PC-3 (cell line): ENCODE measurements around the gene IL1RAP. TPM values are rescaled to one million over a fixed set of nuclear protein-coding genes. Genes with fewer than 3 reads are reported as not detected.

Source experiments
- ATAC-seq: fragments of 200-7000 bp; cut with Tn5 transposase; 2 replicates; pipeline ENCODE4 v1.9.1; 2020; ENCODE audit warnings: mild to moderate bottlenecking, moderate library complexity
- BruUV-seq: library from RNA; stranded (reverse); fragments of 400-500 nt; replicated peaks from 2 replicates; lab custom pipeline; 2021; lab: Mats Ljungman, UMichigan
- CTCF ChIA-PET: fragments of 300-600 bp; sonication (Branson Sonifier 250); formaldehyde crosslinking; loops from one replicate; lab custom pipeline; 2022; ENCODE audit warnings: antibody characterized with exemption; lab: Charles Lee
- POLR2A ChIA-PET: fragments of 300-600 bp; sonication (Branson Sonifier 250); formaldehyde crosslinking; loops from one replicate; lab custom pipeline; 2022; ENCODE audit warnings: antibody characterized with exemption; ENCODE audit not compliant: unreplicated experiment; lab: Charles Lee
- DNase-seq: peaks from one replicate; pipeline ENCODE4 v3.0.0-alpha.2; 2015
- H2AFZ ChIP-seq: fragments of 300-600 bp; sonication (generic); 2 replicates; pipeline ENCODE4 v1.6.0; 2016; ENCODE audit warnings: antibody characterized with exemption, low read length
- H3F3A ChIP-seq: fragments of 300-600 bp; sonication (generic); one replicate; pipeline ENCODE4 v1.6.0; 2017; ENCODE audit warnings: antibody characterized with exemption, low read length, control low read depth, mild to moderate bottlenecking; ENCODE audit not compliant: unreplicated experiment
- H3K27ac ChIP-seq: fragments of 300-600 bp; sonication (generic); 2 replicates; pipeline ENCODE4 v1.5.1; 2016; ENCODE audit warnings: mild to moderate bottlenecking, low read length
- H3K27me3 ChIP-seq: fragments of 300-600 bp; sonication (generic); 2 replicates; pipeline ENCODE4 v1.6.1; 2016; ENCODE audit warnings: low read length, mixed read lengths
- H3K36me3 ChIP-seq: fragments of 300-600 bp; sonication (generic); 2 replicates; pipeline ENCODE4 v1.6.1; 2016; ENCODE audit warnings: low read depth, mixed run types, low read length, mixed read lengths
- H3K4me1 ChIP-seq: fragments of 300-600 bp; sonication (generic); 2 replicates; pipeline ENCODE4 v1.5.1; 2016; ENCODE audit warnings: low read length; ENCODE audit not compliant: insufficient read depth
- H3K4me2 ChIP-seq: fragments of 300-600 bp; sonication (generic); 2 replicates; pipeline ENCODE4 v1.6.0; 2016; ENCODE audit warnings: low read length
- H3K4me3 ChIP-seq: fragments of 300-600 bp; sonication (generic); 2 replicates; pipeline ENCODE4 v1.5.1; 2016; ENCODE audit warnings: mild to moderate bottlenecking, low read length, mixed read lengths
- H3K79me2 ChIP-seq: fragments of 300-600 bp; sonication (generic); 2 replicates; pipeline ENCODE4 v1.6.1; 2017; ENCODE audit warnings: low read length, mixed read lengths
- H3K9ac ChIP-seq: fragments of 300-600 bp; sonication (generic); 2 replicates; pipeline ENCODE4 v1.6.0; 2016; ENCODE audit warnings: mild to moderate bottlenecking, low read length
- H3K9me2 ChIP-seq: fragments of 300-600 bp; sonication (generic); replicated peaks from 2 replicates; pipeline ENCODE4 v1.6.1; 2016; ENCODE audit warnings: mixed run types, low read length, mixed read lengths
- H3K9me3 ChIP-seq: fragments of 300-600 bp; sonication (generic); 2 replicates; pipeline ENCODE4 v1.6.1; 2016; ENCODE audit warnings: low read length, mixed read lengths
- H4K20me1 ChIP-seq: fragments of 300-600 bp; sonication (generic); 2 replicates; pipeline ENCODE4 v1.6.1; 2016; ENCODE audit warnings: low read length, mixed read lengths
- CTCF ChIP-seq: fragments of 300-600 bp; sonication (generic); conservative IDR thresholded peaks from 2 replicates; pipeline ENCODE4 v1.5.1; 2017; ENCODE audit warnings: antibody characterized with exemption, low read depth, mild to moderate bottlenecking, low read length
- EZH2 ChIP-seq: fragments of 300-600 bp; sonication (generic); IDR thresholded peaks from one replicate; pipeline ENCODE4 v1.6.1; 2017; ENCODE audit warnings: antibody characterized with exemption, mild to moderate bottlenecking, low read length; ENCODE audit not compliant: unreplicated experiment
- EZH2phosphoT487 ChIP-seq: fragments of 300-600 bp; sonication (generic); IDR thresholded peaks from 2 replicates; pipeline ENCODE4 v1.6.1; 2018; ENCODE audit warnings: mild to moderate bottlenecking, antibody characterized with exemption, low read length, borderline replicate concordance
- intact Hi-C: fragments of 100-400 bp; cut with micrococcal nuclease; formaldehyde crosslinking; loops from 2 replicates; pipeline ENCODE4 v1.9.0; 2023
- total RNA-seq: library from RNA; depleted of rRNA; stranded (reverse); fragments of >200 nt; gene quantifications from 2 replicates; pipeline ENCODE4 v1.2.3, GENCODE V29; 2014

Gene IL1RAP
- total RNA-seq, 1 experiment from 2014 or later = 5.0 TPM

- ATAC-seq (no peak), DNase-seq (no peak)
- Histone ChIP-seq H3K9me3 (no peaks in the 10 kb centered on the region), H3K4me1 (peaks cover 21% of the 10 kb centered on the region), H3K36me3 (no peaks in the 10 kb centered on the region), H3K79me2 (no peaks in the 10 kb centered on the region), H2AFZ (no peak overlapping the region), H3K9me2 (no peaks in the 10 kb centered on the region), H3K9ac (no peak overlapping the region), H3K4me2 (no peak overlapping the region), H3K27me3 (no peaks in the 10 kb centered on the region), H4K20me1 (no peaks in the 10 kb centered on the region), H3F3A (no peaks in the 10 kb centered on the region), H3K4me3 (no peak overlapping the region), H3K27ac (no peak overlapping the region)
- intact Hi-C loops = no loop called here
- ChIA-PET POLR2A (no interaction called here), CTCF (no interaction called here)
- no TSS peak for BruUV-seq
- TF ChIP-seq EZH2 (no peak), CTCF (no peak), EZH2phosphoT487 (no peak)
Observed at GRCh38 chr3:190539526-190539925, 25.6 kb downstream of the IL1RAP start.

DNA sequence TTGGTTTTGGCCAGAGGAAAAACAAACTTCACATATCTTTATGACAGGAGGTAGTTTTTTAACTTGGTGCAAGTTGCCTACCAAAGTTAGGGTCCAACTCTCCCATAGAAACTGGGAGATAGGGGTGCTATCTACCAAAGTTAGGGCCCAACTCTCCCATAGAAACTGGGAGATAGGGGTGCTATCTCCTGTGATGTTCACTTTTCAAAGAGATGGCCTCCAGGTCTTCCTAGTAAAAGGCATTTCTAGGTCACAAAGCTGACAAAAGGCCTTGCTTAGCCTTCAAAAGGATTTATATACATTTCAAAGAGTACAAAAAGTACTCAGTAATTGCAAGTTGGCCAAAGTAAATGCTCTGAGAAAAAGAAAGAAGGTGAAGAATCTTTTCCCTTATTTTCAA is 27.1 kb downstream of the IL1RAP start:
- Histone ChIP-seq H3K36me3 (no peaks in the 10 kb centered on the region), H3K4me1 (peaks cover 11% of the 10 kb centered on the region), H3F3A (no peaks in the 10 kb centered on the region), H3K27me3 (no peaks in the 10 kb centered on the region), H3K9me3 (no peaks in the 10 kb centered on the region), H2AFZ (no peak overlapping the region), H3K79me2 (no peaks in the 10 kb centered on the region), H3K9me2 (no peaks in the 10 kb centered on the region), H3K4me3 (no peak overlapping the region), H4K20me1 (no peaks in the 10 kb centered on the region), H3K4me2 (no peak overlapping the region), H3K27ac (no peak overlapping the region), H3K9ac (no peak overlapping the region)
- intact Hi-C loops = no loop called here
- TF ChIP-seq EZH2 (no peak), CTCF (no peak), EZH2phosphoT487 (no peak)
- DNase-seq = no peak
- no peak for ATAC-seq
- BruUV-seq = no TSS peak
- ChIA-PET POLR2A (no interaction called here), CTCF (no interaction called here)

- H3K4me1 ChIP-seq = peaks cover 11% of the 10 kb centered on the region
- H3K9me3 ChIP-seq = no peaks in the 10 kb centered on the region
- intact Hi-C loops = no loop called here
- TF ChIP-seq CTCF (no peak), EZH2 (no peak), EZH2phosphoT487 (no peak)
- DNase-seq (no peak), ATAC-seq (no peak)
- no peak overlapping the region for H3K4me3 ChIP-seq
- POLR2A ChIA-PET = no interaction called here
- H2AFZ ChIP-seq = no peak overlapping the region
- no peaks in the 10 kb centered on the region for H3K9me2 ChIP-seq
- no peaks in the 10 kb centered on the region for H3F3A ChIP-seq
- H3K9ac ChIP-seq = no peak overlapping the region
- no peaks in the 10 kb centered on the region for H3K27me3 ChIP-seq
- H3K36me3 ChIP-seq = no peaks in the 10 kb centered on the region
- H3K79me2 ChIP-seq = no peaks in the 10 kb centered on the region
- H4K20me1 ChIP-seq = no peaks in the 10 kb centered on the region
- no peak overlapping the region for H3K4me2 ChIP-seq
- BruUV-seq = no TSS peak
- CTCF ChIA-PET = no interaction called here
- no peak overlapping the region for H3K27ac ChIP-seq
Observed at GRCh38 chr3:190541560-190541959, 27.7 kb downstream of the IL1RAP start.
